H9 (cell line): ENCODE measurements around the gene TBC1D22A. TPM values are rescaled to one million over a fixed set of nuclear protein-coding genes. Genes with fewer than 3 reads are reported as not detected.

Source experiments
- DNase-seq: peaks from one replicate; pipeline ENCODE4 v3.0.0-alpha.2; 2017
- H2AFZ ChIP-seq: one replicate; pipeline ENCODE4 v1.6.1; 2013; ENCODE audit warnings: mild to moderate bottlenecking, low read length, control low read depth, moderate library complexity
- H2AK5ac ChIP-seq: 2 replicates; pipeline ENCODE4 v1.6.1; 2013; ENCODE audit warnings: low read length, control low read depth, mixed read lengths; ENCODE audit not compliant: insufficient read length
- H2BK120ac ChIP-seq: one replicate; pipeline ENCODE4 v1.6.1; 2013; ENCODE audit warnings: low read depth, mild to moderate bottlenecking, low read length, control low read depth, inconsistent platforms; ENCODE audit not compliant: poor library complexity, severe bottlenecking
- H2BK12ac ChIP-seq: 2 replicates; pipeline ENCODE4 v1.6.1; 2013; ENCODE audit warnings: low read length, control low read depth, mixed read lengths, low read depth; ENCODE audit not compliant: insufficient read length
- H2BK15ac ChIP-seq: 2 replicates; pipeline ENCODE4 v1.6.1; 2013; ENCODE audit warnings: low read depth, low read length, control low read depth
- H2BK20ac ChIP-seq: one replicate; pipeline ENCODE4 v1.6.1; 2013; ENCODE audit warnings: low read depth, mild to moderate bottlenecking, low read length, control low read depth, inconsistent platforms; ENCODE audit not compliant: poor library complexity, severe bottlenecking
- H2BK5ac ChIP-seq: 2 replicates; pipeline ENCODE4 v1.6.1; 2013; ENCODE audit warnings: low read length, control low read depth, mixed read lengths; ENCODE audit not compliant: insufficient read length
- H3K14ac ChIP-seq: 2 replicates; pipeline ENCODE4 v1.6.1; 2013; ENCODE audit warnings: low read length, control low read depth; ENCODE audit not compliant: insufficient read depth
- H3K18ac ChIP-seq: 2 replicates; pipeline ENCODE4 v1.6.1; 2013; ENCODE audit warnings: low read depth, mild to moderate bottlenecking, mixed read lengths, low read length, control low read depth; ENCODE audit not compliant: insufficient read length
- H3K23ac ChIP-seq: 2 replicates; pipeline ENCODE4 v1.6.1; 2013; ENCODE audit warnings: low read length, control low read depth, mixed read lengths, low read depth; ENCODE audit not compliant: insufficient read length
- H3K23me2 ChIP-seq: 2 replicates; pipeline ENCODE4 v1.6.1; 2013; ENCODE audit warnings: low read depth, mild to moderate bottlenecking, mixed read lengths, low read length, control low read depth; ENCODE audit not compliant: insufficient read length, poor library complexity, severe bottlenecking
- H3K27ac ChIP-seq: 2 replicates; pipeline ENCODE4 v1.5.1; 2013; ENCODE audit warnings: low read length, control low read depth, mixed read lengths, low read depth; ENCODE audit not compliant: insufficient read length
- H3K27me3 ChIP-seq: 2 replicates; pipeline ENCODE4 v1.6.1; 2013; ENCODE audit warnings: low read length, control low read depth, inconsistent platforms; ENCODE audit not compliant: insufficient read depth
- H3K4ac ChIP-seq: 2 replicates; pipeline ENCODE4 v1.6.1; 2013; ENCODE audit warnings: low read depth, mild to moderate bottlenecking, control low read depth, inconsistent platforms, low read length, moderate library complexity
- H3K4me1 ChIP-seq: 2 replicates; pipeline ENCODE4 v1.6.1; 2013; ENCODE audit warnings: low read length, control low read depth, inconsistent platforms; ENCODE audit not compliant: insufficient read depth
- H3K4me2 ChIP-seq: 2 replicates; pipeline ENCODE4 v1.6.1; 2013; ENCODE audit warnings: low read length, control low read depth, mixed read lengths; ENCODE audit not compliant: insufficient read length, insufficient read depth
- H3K56ac ChIP-seq: 2 replicates; pipeline ENCODE4 v1.6.1; 2013; ENCODE audit warnings: low read depth, mild to moderate bottlenecking, mixed read lengths, low read length, control low read depth; ENCODE audit not compliant: insufficient read length
- H3K79me1 ChIP-seq: 2 replicates; pipeline ENCODE4 v1.6.1; 2013; ENCODE audit warnings: low read depth, mild to moderate bottlenecking, moderate library complexity, low read length, control low read depth, inconsistent platforms; ENCODE audit not compliant: insufficient read depth, poor library complexity, severe bottlenecking
- H3K79me2 ChIP-seq: 2 replicates; pipeline ENCODE4 v1.6.1; 2013; ENCODE audit warnings: low read length, control low read depth, inconsistent platforms; ENCODE audit not compliant: insufficient read depth
- H3K9ac ChIP-seq: 2 replicates; pipeline ENCODE4 v1.6.1; 2013; ENCODE audit warnings: low read length, control low read depth, mixed read lengths; ENCODE audit not compliant: insufficient read length; ENCODE audit errors: extremely low read depth
- H3K9me3 ChIP-seq: one replicate; pipeline ENCODE4 v1.6.1; 2013; ENCODE audit warnings: low read depth, low read length, inconsistent platforms; ENCODE audit not compliant: control insufficient read depth
- H3T11ph ChIP-seq: one replicate; pipeline ENCODE4 v1.6.1; 2013; ENCODE audit warnings: mild to moderate bottlenecking, low read length, control low read depth, inconsistent platforms
- H4K20me1 ChIP-seq: one replicate; pipeline ENCODE4 v1.6.1; 2013; ENCODE audit not compliant: control insufficient read depth, insufficient read length, insufficient read depth
- H4K5ac ChIP-seq: 2 replicates; pipeline ENCODE4 v1.6.1; 2013; ENCODE audit warnings: low read depth, mild to moderate bottlenecking, mixed read lengths, low read length, control low read depth; ENCODE audit not compliant: insufficient read length
- H4K8ac ChIP-seq: replicated peaks from 2 replicates; pipeline ENCODE4 v1.6.1; 2013; ENCODE audit warnings: low read length, control low read depth, mixed read lengths, low read depth; ENCODE audit not compliant: insufficient read length
- H4K91ac ChIP-seq: 2 replicates; pipeline ENCODE4 v1.6.1; 2013; ENCODE audit warnings: low read depth, mild to moderate bottlenecking, moderate library complexity, mixed read lengths, low read length, control low read depth; ENCODE audit not compliant: insufficient read length
- H3K27ac Mint-ChIP-seq, 3 experiments: 2 replicates in 2 of 3; 3 replicates in 1 of 3; pipeline ENCODE4 v1.8.0; 2020 to 2021; ENCODE audit warnings: mixed read lengths in 3 of 3, mild to moderate bottlenecking in 1 of 3, moderate library complexity in 1 of 3
- H3K27me3 Mint-ChIP-seq: 2 replicates; pipeline ENCODE4 v1.8.0; 2021; ENCODE audit warnings: low read depth, mild to moderate bottlenecking, moderate library complexity, mixed read lengths
- H3K36me3 Mint-ChIP-seq, 3 experiments: 2 replicates in 2 of 3; 3 replicates in 1 of 3; pipeline ENCODE4 v1.8.0; 2020 to 2021; ENCODE audit warnings: low read depth in 3 of 3, mixed read lengths in 3 of 3; ENCODE audit not compliant: insufficient read depth in 1 of 3
- H3K4me1 Mint-ChIP-seq, 2 experiments: 2 replicates each; pipeline ENCODE4 v1.8.0; 2020; ENCODE audit warnings: mixed read lengths in 2 of 2
- H3K4me3 Mint-ChIP-seq, 2 experiments: 2 replicates in 1 of 2; 3 replicates in 1 of 2; pipeline ENCODE4 v1.8.0; 2020 to 2021; ENCODE audit warnings: mild to moderate bottlenecking in 2 of 2, mixed read lengths in 2 of 2, moderate library complexity in 1 of 2
- H3K9me3 Mint-ChIP-seq, 2 experiments: 2 replicates in 1 of 2; 3 replicates in 1 of 2; pipeline ENCODE4 v1.8.0; 2020; ENCODE audit warnings: mild to moderate bottlenecking in 2 of 2, mixed read lengths in 2 of 2, moderate library complexity in 1 of 2
- WGBS: extraction: QIAGEN DNeasy Blood & Tissue Kit; methylation state at CpG from one replicate; pipeline ENCODE4 v1.1.7; 2013; ENCODE audit warnings: missing lambda C conversion rate, low lambda C conversion rate, mixed read lengths; ENCODE audit not compliant: insufficient read length; ENCODE audit errors: extremely low coverage; 5-methylcytosine and 5-hydroxymethylcytosine counted together
- total RNA-seq: library from RNA; stranded (reverse); gene quantifications from 2 replicates; pipeline ENCODE4 v1.2.1, GENCODE V29; 2021
- TF ChIP-seq, protein P1 (sequence below): fragments of 200-600 bp; sonication (generic); conservative IDR thresholded peaks from 3 replicates; pipeline ENCODE4 v1.8.0; 2021; ENCODE audit warnings: antibody characterized with exemption, mild to moderate bottlenecking

The TBC1D22A gene
- total RNA-seq, 1 experiment from 2014 or later, result 20.8 TPM

DNA sequence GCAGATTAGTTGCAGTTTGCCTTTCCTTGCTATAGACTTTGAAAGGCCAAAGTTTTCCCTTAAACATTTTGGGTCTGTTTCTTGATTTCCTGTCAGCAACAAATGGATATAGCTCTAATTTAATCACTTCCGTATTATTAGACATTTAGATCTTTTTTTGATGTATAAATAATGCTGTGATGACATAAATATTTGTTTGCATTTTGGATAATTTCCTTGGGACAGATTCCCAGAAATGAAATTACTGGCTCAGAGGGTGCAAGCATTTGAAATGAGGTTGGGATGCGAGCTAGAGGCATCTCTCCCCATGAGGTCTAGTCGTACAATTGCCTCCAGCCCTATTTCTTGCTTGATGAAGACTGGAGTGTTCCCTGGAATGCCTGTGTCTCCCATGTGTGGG is 94.2 kb downstream of the TBC1D22A start:
- H3K79me1 ChIP-seq, result peaks cover 2% of the 10 kb centered on the region
- H2BK15ac ChIP-seq, result no peak overlapping the region
- H2BK20ac ChIP-seq, result no peak overlapping the region
- H2BK120ac ChIP-seq, result no peak overlapping the region
- Mint-ChIP-seq H3K9me3 (peaks cover 4 to 10% of the 10 kb centered on the region in 2 experiments), H3K36me3 (peaks cover 4 to 9% (median 7%) of the 10 kb centered on the region in 3 experiments; a peak in 4 of 7 replicates), H3K27me3 (no peaks in the 10 kb centered on the region), H3K4me1 (peaks cover 10 to 14% of the 10 kb centered on the region in 2 experiments), H3K4me3 (no peak overlapping the region), H3K27ac (peak overlapping the region in 1 of 3 experiments; percentile 40; a peak in 1 of 7 replicates)
- H3K56ac ChIP-seq, result no peak overlapping the region
- H3K23ac ChIP-seq, result no peak overlapping the region
- H3K79me2 ChIP-seq, result no peaks in the 10 kb centered on the region
- H3K4me2 ChIP-seq, result no peak overlapping the region
- H3K23me2 ChIP-seq, result no peaks in the 10 kb centered on the region
- H3K27ac ChIP-seq, result no peak overlapping the region
- WGBS, result no CpG with 5 or more reads among the region's 3 CpGs
- H3K9me3 ChIP-seq, result no peaks in the 10 kb centered on the region
- TF ChIP-seq, protein P1, sequence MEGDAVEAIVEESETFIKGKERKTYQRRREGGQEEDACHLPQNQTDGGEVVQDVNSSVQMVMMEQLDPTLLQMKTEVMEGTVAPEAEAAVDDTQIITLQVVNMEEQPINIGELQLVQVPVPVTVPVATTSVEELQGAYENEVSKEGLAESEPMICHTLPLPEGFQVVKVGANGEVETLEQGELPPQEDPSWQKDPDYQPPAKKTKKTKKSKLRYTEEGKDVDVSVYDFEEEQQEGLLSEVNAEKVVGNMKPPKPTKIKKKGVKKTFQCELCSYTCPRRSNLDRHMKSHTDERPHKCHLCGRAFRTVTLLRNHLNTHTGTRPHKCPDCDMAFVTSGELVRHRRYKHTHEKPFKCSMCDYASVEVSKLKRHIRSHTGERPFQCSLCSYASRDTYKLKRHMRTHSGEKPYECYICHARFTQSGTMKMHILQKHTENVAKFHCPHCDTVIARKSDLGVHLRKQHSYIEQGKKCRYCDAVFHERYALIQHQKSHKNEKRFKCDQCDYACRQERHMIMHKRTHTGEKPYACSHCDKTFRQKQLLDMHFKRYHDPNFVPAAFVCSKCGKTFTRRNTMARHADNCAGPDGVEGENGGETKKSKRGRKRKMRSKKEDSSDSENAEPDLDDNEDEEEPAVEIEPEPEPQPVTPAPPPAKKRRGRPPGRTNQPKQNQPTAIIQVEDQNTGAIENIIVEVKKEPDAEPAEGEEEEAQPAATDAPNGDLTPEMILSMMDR, result no peak
- no peak overlapping the region for H4K91ac ChIP-seq
- no peak overlapping the region for H3K14ac ChIP-seq
- H3K4me1 ChIP-seq, result peaks cover 2% of the 10 kb centered on the region; the same call in 1 of the 2 replicates
- no peak overlapping the region for H2BK5ac ChIP-seq
- no peak overlapping the region for H3T11ph ChIP-seq
- no peak overlapping the region for H3K18ac ChIP-seq
- H4K20me1 ChIP-seq, result no peaks in the 10 kb centered on the region
- no peak overlapping the region for H3K9ac ChIP-seq
- H4K8ac ChIP-seq, result no peak overlapping the region
- no peak overlapping the region for H4K5ac ChIP-seq
- H2AFZ ChIP-seq, result no peak overlapping the region
- no peak overlapping the region for H3K4ac ChIP-seq
- no peak for DNase-seq
- H3K27me3 ChIP-seq, result no peaks in the 10 kb centered on the region
- no peak overlapping the region for H2AK5ac ChIP-seq
- H2BK12ac ChIP-seq, result no peak overlapping the region
